SH-SY5Y (cell line): Measurements from ENCODE around the gene SLC5A6.

ENCODE experiments used
- GATA2 ChIP-seq: IDR thresholded peaks from 2 replicates; pipeline ENCODE4 v1.6.1; 2011; ENCODE audit warnings: mild to moderate bottlenecking, low read depth, low read length
- GATA3 ChIP-seq: IDR thresholded peaks from 2 replicates; pipeline ENCODE4 v1.6.1; 2011; ENCODE audit warnings: low read depth, mild to moderate bottlenecking, low read length, moderate library complexity

- no peak for TF ChIP-seq GATA2
- TF ChIP-seq GATA3: no peak
Measured at GRCh38 chr2:27179344-27180000, 32.6 kb downstream of the SLC5A6 start.
